Measurements from ENCODE around the gene ELOVL2. TPM values are rescaled to one million over a fixed set of nuclear protein-coding genes. Genes with fewer than 3 reads are reported as not detected.

Gene ELOVL2
- total RNA-seq, 1 donor from 2014 or later = 57.0 TPM

GRCh38 chr6:10963113-10963512 is 81.0 kb downstream of the ELOVL2 start:
- peaks cover 14% of the 10 kb centered on the region for H3K9me3 Mint-ChIP-seq (ENCODE audit: unreplicated experiment)
- peak overlapping the region; percentile 77 for H3K27ac Mint-ChIP-seq (ENCODE audit: unreplicated experiment)
- no peak overlapping the region for H3K4me3 Mint-ChIP-seq (ENCODE audit: unreplicated experiment)
- no peaks in the 10 kb centered on the region for H3K27me3 Mint-ChIP-seq (ENCODE audit: unreplicated experiment)
- DNase-seq (ENCODE audit: extremely low spot score, unreplicated experiment) = no peak
- peaks cover 48% of the 10 kb centered on the region for H3K4me1 Mint-ChIP-seq (ENCODE audit: unreplicated experiment)
- peaks cover 20% of the 10 kb centered on the region for H3K36me3 Mint-ChIP-seq (ENCODE audit: unreplicated experiment)
- no peak for TF ChIP-seq CTCF (IDR thresholded peaks at IDR 0.05)

DNA sequence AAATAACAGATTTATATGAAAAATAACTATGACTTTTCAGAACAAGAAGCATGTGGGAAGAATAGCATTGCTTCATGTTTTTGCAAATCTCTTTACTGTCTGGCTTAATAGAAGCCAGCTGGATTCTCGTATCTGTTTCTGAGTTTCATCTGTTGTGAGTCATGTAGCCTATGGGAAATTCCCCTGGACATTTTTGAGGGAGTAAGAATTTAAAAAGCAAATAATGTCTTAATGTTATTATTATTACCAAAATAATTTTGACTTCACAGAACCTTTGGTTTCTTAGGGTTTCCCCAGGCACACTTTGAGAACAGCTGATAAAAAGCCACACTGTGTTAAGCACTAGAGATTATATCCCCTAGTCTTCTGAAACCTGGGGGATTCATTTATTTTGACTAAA is 81.4 kb downstream of the ELOVL2 start:
- Mint-ChIP-seq H3K4me1 (ENCODE audit: unreplicated experiment) (peaks cover 44% of the 10 kb centered on the region), H3K27ac (ENCODE audit: unreplicated experiment) (peak overlapping the region; percentile 90), H3K36me3 (ENCODE audit: unreplicated experiment) (peaks cover 16% of the 10 kb centered on the region), H3K27me3 (ENCODE audit: unreplicated experiment) (no peaks in the 10 kb centered on the region), H3K4me3 (ENCODE audit: unreplicated experiment) (no peak overlapping the region), H3K9me3 (ENCODE audit: unreplicated experiment) (peaks cover 9% of the 10 kb centered on the region)
- DNase-seq (ENCODE audit: extremely low spot score, unreplicated experiment) = no peak
- no peak for TF ChIP-seq CTCF (IDR thresholded peaks at IDR 0.05)

DNA sequence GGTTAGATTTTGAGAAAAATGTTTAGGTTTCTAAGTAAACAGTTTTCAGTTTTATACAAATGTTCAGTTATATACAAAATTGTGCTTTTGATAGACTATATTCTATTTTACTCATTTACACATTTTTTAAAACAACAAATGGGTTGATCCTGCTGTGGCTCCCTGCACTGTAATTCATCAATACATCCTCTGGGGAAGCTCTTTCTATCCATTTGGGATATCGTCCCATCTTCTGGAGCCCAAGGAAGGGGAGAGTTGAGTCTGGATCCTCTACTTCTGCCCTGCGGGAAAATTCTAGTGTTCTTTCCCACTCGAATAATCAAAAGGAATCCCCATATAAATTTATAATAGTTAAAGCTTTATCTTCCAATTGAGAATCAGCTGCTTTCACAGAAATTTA is 82.3 kb downstream of the ELOVL2 start:
- DNase-seq (ENCODE audit: extremely low spot score, unreplicated experiment) = no peak
- Mint-ChIP-seq H3K36me3 (ENCODE audit: unreplicated experiment) (peaks cover 20% of the 10 kb centered on the region), H3K27ac (ENCODE audit: unreplicated experiment) (peak overlapping the region; percentile 81), H3K9me3 (ENCODE audit: unreplicated experiment) (peaks cover 6% of the 10 kb centered on the region), H3K4me1 (ENCODE audit: unreplicated experiment) (peaks cover 46% of the 10 kb centered on the region), H3K4me3 (ENCODE audit: unreplicated experiment) (no peak overlapping the region), H3K27me3 (ENCODE audit: unreplicated experiment) (no peaks in the 10 kb centered on the region)
- peak; percentile 14 for TF ChIP-seq CTCF (IDR thresholded peaks at IDR 0.05)

DNA sequence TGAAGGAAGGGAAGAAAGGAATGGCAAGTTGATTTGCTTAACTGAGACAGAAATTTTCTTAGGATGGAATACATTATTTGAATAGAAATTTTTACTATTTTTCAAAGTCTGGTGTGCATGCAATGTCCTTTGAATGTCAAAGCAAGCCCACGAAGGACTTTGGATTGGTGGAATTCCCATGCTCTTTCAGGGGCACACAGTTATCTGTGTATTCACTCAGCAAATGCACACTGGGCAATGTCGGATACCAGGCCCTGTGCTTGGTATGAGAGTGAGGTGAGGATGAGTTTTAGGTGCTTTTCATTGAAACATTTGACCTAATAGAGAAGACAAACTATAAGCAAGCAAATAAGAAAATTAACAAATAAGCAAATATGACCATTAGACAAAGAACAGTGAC is 83.9 kb downstream of the ELOVL2 start:
- DNase-seq (ENCODE audit: extremely low spot score, unreplicated experiment) = no peak
- no peak overlapping the region for H3K4me3 Mint-ChIP-seq (ENCODE audit: unreplicated experiment)
- no peaks in the 10 kb centered on the region for H3K9me3 Mint-ChIP-seq (ENCODE audit: unreplicated experiment)
- no peaks in the 10 kb centered on the region for H3K27me3 Mint-ChIP-seq (ENCODE audit: unreplicated experiment)
- peaks cover 9% of the 10 kb centered on the region for H3K36me3 Mint-ChIP-seq (ENCODE audit: unreplicated experiment)
- peaks cover 48% of the 10 kb centered on the region for H3K4me1 Mint-ChIP-seq (ENCODE audit: unreplicated experiment)
- TF ChIP-seq CTCF (IDR thresholded peaks at IDR 0.05) = no peak
- peak overlapping the region; percentile 35 for H3K27ac Mint-ChIP-seq (ENCODE audit: unreplicated experiment)

GRCh38 chr6:10957414-10957886 is 86.7 kb downstream of the ELOVL2 start:
- no peaks in the 10 kb centered on the region for H3K9me3 Mint-ChIP-seq (ENCODE audit: unreplicated experiment)
- H3K36me3 Mint-ChIP-seq (ENCODE audit: unreplicated experiment) = peaks cover 9% of the 10 kb centered on the region
- no peak overlapping the region for H3K4me3 Mint-ChIP-seq (ENCODE audit: unreplicated experiment)
- TF ChIP-seq CTCF (IDR thresholded peaks at IDR 0.05) = no peak
- H3K27me3 Mint-ChIP-seq (ENCODE audit: unreplicated experiment) = no peaks in the 10 kb centered on the region
- H3K27ac Mint-ChIP-seq (ENCODE audit: unreplicated experiment) = no peak overlapping the region
- DNase-seq (ENCODE audit: extremely low spot score, unreplicated experiment) = no peak
- peaks cover 32% of the 10 kb centered on the region for H3K4me1 Mint-ChIP-seq (ENCODE audit: unreplicated experiment)

Measured in osteocyte (in vitro differentiated cells).